NCI-H2081 treated with DMSO at 0.1 percent for 48 hours (cell line): ENCODE data around the gene TRPT1.
"Not testable (repeated sequence)": the region's sequence is repeated elsewhere in the genome, so short reads cannot be mapped to it uniquely, and the experiment has no call there.

Source experiments
- DNase-seq: peaks from one replicate; lab custom pipeline; 2025; lab: John Stamatoyannopoulos, UW

TRPT1 gene

GRCh38 chr11:64258356-64258755, 32.4 kb upstream of the TRPT1 start:
- no peak for DNase-seq

- DNase-seq = no peak
Measured at GRCh38 chr11:64256300-64256699, 30.3 kb upstream of the TRPT1 start.

GRCh38 chr11:64255135-64256128, 29.4 kb upstream of the TRPT1 start:
- no peak for DNase-seq

GRCh38 chr11:64254326-64254725, 28.3 kb upstream of the TRPT1 start:
- no peak for DNase-seq

GRCh38 chr11:64253481-64253880, 27.5 kb upstream of the TRPT1 start:
- DNase-seq = no peak

GRCh38 chr11:64253043-64253442, 27.1 kb upstream of the TRPT1 start:
- DNase-seq = no peak

- no peak for DNase-seq
Measured at GRCh38 chr11:64252003-64252872, 26.3 kb upstream of the TRPT1 start.

GRCh38 chr11:64251753-64252002, 25.7 kb upstream of the TRPT1 start:
- DNase-seq = no peak

- DNase-seq = no peak
Measured at GRCh38 chr11:64251016-64251752, 25.2 kb upstream of the TRPT1 start, which contains the start of gene PLCB3. PLCB3 (plus strand) TSS chr11:64251530; CDS start chr11:64251650, 120 bp downstream.

GRCh38 chr11:64250415-64251015, 24.5 kb upstream of the TRPT1 start:
- no peak for DNase-seq

- no peak for DNase-seq
Measured at GRCh38 chr11:64249563-64250414, 23.8 kb upstream of the TRPT1 start.

- no peak for DNase-seq
Measured at GRCh38 chr11:64249038-64249437, 23.1 kb upstream of the TRPT1 start.

GRCh38 chr11:64248578-64248977, 22.6 kb upstream of the TRPT1 start:
- no peak for DNase-seq

GRCh38 chr11:64247729-64248531, 21.9 kb upstream of the TRPT1 start:
- no peak for DNase-seq

GRCh38 chr11:64246871-64247728, 21.1 kb upstream of the TRPT1 start, which contains the start of gene PPP1R14B:
PPP1R14B (minus strand) TSS chr11:64246943; CDS start chr11:64246673, 270 bp downstream.
- no peak for DNase-seq

- not testable (repeated sequence) for DNase-seq
Measured at GRCh38 chr11:64246621-64246870, 20.6 kb upstream of the TRPT1 start.

- no peak for DNase-seq
Measured at GRCh38 chr11:64245797-64246620, 20.0 kb upstream of the TRPT1 start.

GRCh38 chr11:64245401-64245796, 19.4 kb upstream of the TRPT1 start:
- no peak for DNase-seq
